CD14-positive monocyte (primary cell): ENCODE measurements around the gene TICRR. TPM values are rescaled to one million over a fixed set of nuclear protein-coding genes. Genes with fewer than 3 reads are reported as not detected.
A peak's percentile ranks its signal among the peaks of the same experiment; 100 is the strongest.

Experiments
- DNase-seq, 3 donors: peaks; one replicate each; pipeline ENCODE4 v3.0.0-alpha.2; 2011 to 2022
- H2AFZ ChIP-seq: 2 replicates; pipeline ENCODE4 v1.6.0; 2012; ENCODE audit warnings: mild to moderate bottlenecking, low read depth, low read length, inconsistent platforms; ENCODE audit not compliant: insufficient read depth, poor library complexity, severe bottlenecking
- H3K27ac ChIP-seq, 2 donors: 1 replicate in 1 of 2; 2 replicates in 1 of 2; pipeline ENCODE4 v1.5.1; 2012 to 2013; ENCODE audit warnings: low read length in 2 of 2, control low read depth in 1 of 2, inconsistent platforms in 1 of 2, low read depth in 1 of 2, mild to moderate bottlenecking in 1 of 2
- H3K27me3 ChIP-seq, 2 donors: one replicate each; pipeline versions ENCODE4 v1.6.0 to v1.6.1; 2011 to 2013; ENCODE audit warnings: low read length in 2 of 2; ENCODE audit not compliant: control insufficient read depth in 2 of 2, insufficient read depth in 2 of 2
- H3K36me3 ChIP-seq, 2 donors: replicated peaks in 1 of 2; 1 replicate in 1 of 2; 2 replicates in 1 of 2; pipeline versions ENCODE4 v1.5.1 to v1.6.1; 2012 to 2013; ENCODE audit warnings: low read length in 2 of 2, control low read depth in 1 of 2, inconsistent platforms in 1 of 2, mild to moderate bottlenecking in 1 of 2; ENCODE audit not compliant: insufficient read depth in 2 of 2, control insufficient read depth in 1 of 2
- H3K4me1 ChIP-seq, 2 donors: 1 replicate in 1 of 2; 2 replicates in 1 of 2; pipeline versions ENCODE4 v1.5.1 to v1.6.1; 2012 to 2013; ENCODE audit warnings: low read length in 2 of 2, control low read depth in 1 of 2, inconsistent platforms in 1 of 2, mild to moderate bottlenecking in 1 of 2, moderate library complexity in 1 of 2; ENCODE audit not compliant: insufficient read depth in 2 of 2, control insufficient read depth in 1 of 2
- H3K4me2 ChIP-seq: replicated peaks from 2 replicates; pipeline ENCODE3; 2012; ENCODE audit warnings: low read length, moderate library complexity, mild to moderate bottlenecking; ENCODE audit not compliant: poor library complexity, severe bottlenecking; ENCODE audit errors: extremely low read depth
- H3K4me3 ChIP-seq, 3 experiments: fragments of 200-600 bp in 1 of 3; sonication (generic) in 1 of 3; replicated peaks in 1 of 3; 1 replicate in 2 of 3; 2 replicates in 1 of 3; pipeline ENCODE4 v1.5.1; 2011 to 2013; ENCODE audit warnings: low read length in 3 of 3, mild to moderate bottlenecking in 3 of 3, control low read depth in 2 of 3, low read depth in 2 of 3, inconsistent platforms in 1 of 3, moderate library complexity in 1 of 3
- H3K79me2 ChIP-seq: 2 replicates; pipeline ENCODE4 v1.6.0; 2012; ENCODE audit warnings: mild to moderate bottlenecking, control low read depth, inconsistent platforms, low read length, moderate library complexity; ENCODE audit not compliant: insufficient read depth
- H3K9ac ChIP-seq: 2 replicates; pipeline ENCODE4 v1.6.0; 2017; ENCODE audit warnings: low read length, mild to moderate bottlenecking; ENCODE audit not compliant: insufficient read depth, poor library complexity, severe bottlenecking
- H3K9me3 ChIP-seq, 2 donors: replicated peaks in 1 of 2; 1 replicate in 1 of 2; 2 replicates in 1 of 2; pipeline versions ENCODE4 v1.5.1 to v1.6.1; 2012 to 2013; ENCODE audit warnings: low read length in 2 of 2, control low read depth in 1 of 2; ENCODE audit not compliant: control insufficient read depth in 1 of 2, insufficient read depth in 1 of 2
- H4K20me1 ChIP-seq: 2 replicates; pipeline ENCODE4 v1.6.0; 2012; ENCODE audit warnings: mild to moderate bottlenecking, low read length, control low read depth, moderate library complexity; ENCODE audit not compliant: insufficient read depth
- H3K27ac Mint-ChIP-seq, 7 donors: one replicate each; pipeline ENCODE4 v1.8.0; 2020; ENCODE audit warnings: mild to moderate bottlenecking in 7 of 7, mixed read lengths in 7 of 7, moderate library complexity in 6 of 7, inconsistent platforms in 2 of 7
- H3K27me3 Mint-ChIP-seq, 3 donors: one replicate each; pipeline ENCODE4 v1.8.0; 2021 to 2022; ENCODE audit warnings: low read depth in 3 of 3, mild to moderate bottlenecking in 3 of 3, mixed read lengths in 3 of 3, moderate library complexity in 3 of 3, inconsistent platforms in 1 of 3
- H3K36me3 Mint-ChIP-seq, 2 donors: one replicate each; pipeline ENCODE4 v1.8.0; 2020; ENCODE audit warnings: mixed read lengths in 2 of 2, inconsistent platforms in 1 of 2, mild to moderate bottlenecking in 1 of 2
- H3K4me1 Mint-ChIP-seq: one replicate; pipeline ENCODE4 v1.8.0; 2020; ENCODE audit warnings: mild to moderate bottlenecking, mixed read lengths
- H3K4me3 Mint-ChIP-seq, 2 donors: one replicate each; pipeline ENCODE4 v1.8.0; 2020; ENCODE audit warnings: mild to moderate bottlenecking in 2 of 2, mixed read lengths in 2 of 2, moderate library complexity in 1 of 2
- H3K9me3 Mint-ChIP-seq, 7 donors: one replicate each; pipeline ENCODE4 v1.8.0; 2020 to 2022; ENCODE audit warnings: mixed read lengths in 7 of 7, mild to moderate bottlenecking in 6 of 7, moderate library complexity in 6 of 7, inconsistent platforms in 2 of 7
- CTCF ChIP-seq: fragments of 200-600 bp; IDR thresholded peaks from one replicate; pipeline ENCODE4 v1.8.0; 2022; ENCODE audit warnings: antibody characterized with exemption, mild to moderate bottlenecking
- WGBS: methylation state at CpG from one replicate; pipeline ENCODE4 v1.1.5; 2013; ENCODE audit warnings: missing lambda C conversion rate; ENCODE audit not compliant: insufficient coverage; 5-methylcytosine and 5-hydroxymethylcytosine counted together
- intact Hi-C, 2 donors: fragments of 100-400 bp; cut with micrococcal nuclease; formaldehyde crosslinking; loops; one replicate each; pipeline versions ENCODE4 v1.15.0 to v1.15.1; 2023
- polyA plus RNA-seq, 3 donors: library from polyadenylated mRNA; depleted of rRNA in 1 of 3; unstranded in 2 of 3; stranded (reverse) in 1 of 3; fragments of 300-500 nt in 2 of 3; fragments of >200 nt in 1 of 3; fragmentation: Illumina TruSeq in 2 of 3; gene quantifications; 1 replicate in 2 of 3; 2 replicates in 1 of 3; pipeline ENCODE4 v1.2.3, GENCODE V29; 2012 to 2021

Gene TICRR
- polyA plus RNA-seq, 3 donors = not detected

- Mint-ChIP-seq H3K4me1 (peaks cover 18% of the 10 kb centered on the region), H3K4me3 (peak overlapping the region in 1 of 2 donors; percentile 66), H3K27ac (no peak overlapping the region), H3K9me3 (peaks cover 0 to 8% (median 6%) of the 10 kb centered on the region in 7 donors), H3K27me3 (peaks cover 17 to 40% (median 35%) of the 10 kb centered on the region in 3 donors), H3K36me3 (peaks cover 7 to 12% of the 10 kb centered on the region in 2 donors)
- H3K79me2 ChIP-seq = no peaks in the 10 kb centered on the region
- H2AFZ ChIP-seq = no peak overlapping the region
- peaks cover 7 to 14% of the 10 kb centered on the region in 2 donors for H3K4me1 ChIP-seq
- no peak overlapping the region for H3K9ac ChIP-seq
- no peak for TF ChIP-seq CTCF
- no peak overlapping the region for H3K27ac ChIP-seq
- H3K4me3 ChIP-seq = no peak overlapping the region
- H4K20me1 ChIP-seq = no peaks in the 10 kb centered on the region
- no peaks in the 10 kb centered on the region for H3K9me3 ChIP-seq
- H3K36me3 ChIP-seq = no peaks in the 10 kb centered on the region
- WGBS = no CpG with 5 or more reads among the region's 2 CpGs
- peaks cover 22 to 28% of the 10 kb centered on the region in 2 donors for H3K27me3 ChIP-seq
- no peak overlapping the region for H3K4me2 ChIP-seq
- intact Hi-C loops = no loop called here
- DNase-seq = no peak
Measured at GRCh38 chr15:89659295-89659694, 84.0 kb downstream of the TICRR start.

- Mint-ChIP-seq H3K36me3 (peaks cover 6 to 10% of the 10 kb centered on the region in 2 donors), H3K27ac (no peak overlapping the region), H3K9me3 (peaks cover 0 to 3% (median 2%) of the 10 kb centered on the region in 7 donors), H3K27me3 (peaks cover 15 to 37% (median 33%) of the 10 kb centered on the region in 3 donors), H3K4me3 (no peak overlapping the region), H3K4me1 (peaks cover 16% of the 10 kb centered on the region)
- Histone ChIP-seq H4K20me1 (no peaks in the 10 kb centered on the region), H3K27ac (no peak overlapping the region), H3K9ac (no peak overlapping the region), H3K27me3 (peaks cover 19 to 28% of the 10 kb centered on the region in 2 donors), H3K9me3 (no peaks in the 10 kb centered on the region), H3K4me2 (no peak overlapping the region), H3K4me1 (peaks cover 2 to 9% of the 10 kb centered on the region in 2 donors), H3K79me2 (no peaks in the 10 kb centered on the region), H3K36me3 (no peaks in the 10 kb centered on the region), H2AFZ (no peak overlapping the region), H3K4me3 (no peak overlapping the region)
- TF ChIP-seq CTCF = no peak
- intact Hi-C loops = no loop called here
- no peak for DNase-seq
- WGBS = no CpG with 5 or more reads among the region's 2 CpGs
Measured at GRCh38 chr15:89660556-89660955, 85.3 kb downstream of the TICRR start.
